OCI-M2 (cell line): ENCODE results near the gene MTOR.
"Not testable (repeated sequence)": the region's sequence is repeated elsewhere in the genome, so short reads cannot be mapped to it uniquely, and the experiment has no call there.

Experiments used
- DNase-seq: peaks from one replicate; lab custom pipeline; 2025; ENCODE audit not compliant: unreplicated experiment; lab: John Stamatoyannopoulos, UW

Gene MTOR

DNA sequence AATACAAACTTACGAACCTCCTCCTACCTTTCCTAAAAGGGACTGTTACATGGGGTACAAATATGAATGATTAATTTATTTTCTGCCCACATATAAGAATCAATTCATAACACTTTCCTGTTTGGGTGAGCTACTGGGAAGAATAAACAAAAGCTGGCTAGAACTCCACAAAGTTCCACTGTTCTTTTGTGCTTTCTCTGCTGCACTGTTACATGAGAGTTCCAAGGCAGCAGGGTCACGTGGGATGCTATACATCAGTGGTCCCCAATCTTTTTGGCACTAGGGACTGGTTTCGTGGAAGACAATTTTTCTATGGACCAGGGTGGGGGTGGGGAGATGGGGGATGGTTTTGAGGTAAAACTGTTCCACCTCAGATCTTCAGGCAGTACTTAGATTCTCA lies 75.4 kb downstream of the MTOR start:
- DNase-seq: no peak

DNA sequence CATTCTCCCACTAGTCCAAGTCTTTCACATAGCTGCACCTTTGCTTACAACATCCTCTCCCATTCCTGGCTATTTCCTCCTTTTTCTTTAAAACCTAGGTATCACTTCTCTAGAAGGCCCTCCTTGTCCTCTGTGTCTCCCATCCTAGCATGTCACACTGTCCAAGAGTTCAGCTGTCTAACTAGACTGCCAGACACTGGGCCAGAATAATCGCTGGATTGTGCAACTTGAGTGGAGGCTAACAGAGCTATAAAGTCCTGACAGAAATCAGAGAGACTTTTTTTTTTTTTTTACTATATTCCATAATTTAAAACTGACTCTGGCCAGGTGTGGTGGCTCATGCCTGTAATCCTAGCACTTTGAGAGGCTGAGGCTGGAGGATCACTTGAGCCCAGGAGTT lies 77.4 kb downstream of the MTOR start:
- DNase-seq: no peak

DNA sequence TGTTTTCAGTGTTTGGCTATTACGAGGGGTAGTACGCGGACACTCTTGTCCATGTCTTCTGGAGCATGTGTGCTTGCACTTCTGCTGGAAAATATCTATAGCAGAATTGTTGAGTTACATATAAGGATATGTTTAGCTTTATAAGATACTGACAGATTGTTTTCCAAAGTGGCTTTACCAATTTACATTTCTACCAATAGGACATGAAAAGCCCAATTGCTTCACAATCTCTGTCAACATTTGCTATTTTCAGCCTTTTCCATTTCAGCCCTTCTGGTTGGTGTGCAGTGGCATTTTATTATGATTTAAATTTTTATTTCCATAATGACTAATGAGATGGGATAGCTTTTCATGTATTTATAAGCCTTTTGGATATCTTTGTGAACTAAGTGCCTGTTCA lies 79.5 kb downstream of the MTOR start:
- no peak for DNase-seq

DNA sequence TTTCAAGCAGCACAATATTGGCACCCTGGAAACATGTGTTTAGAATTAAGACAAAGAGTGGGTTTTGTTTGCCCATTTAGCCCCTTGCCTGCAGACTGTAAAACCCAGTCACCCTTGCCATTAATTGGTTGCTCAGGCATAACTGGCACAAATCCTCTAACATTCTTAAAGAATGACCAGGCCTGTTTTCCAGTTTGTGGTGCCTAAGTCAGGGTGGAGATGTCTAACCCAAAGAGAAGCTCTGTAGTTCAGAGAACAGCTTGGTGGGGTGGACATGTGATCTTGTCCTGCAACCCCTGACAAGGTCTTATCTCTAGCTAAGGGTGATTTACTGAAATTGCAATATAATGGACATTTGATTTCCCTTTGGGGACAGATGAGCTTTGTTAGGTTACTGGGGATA lies 82.0 kb downstream of the MTOR start:
- no peak for DNase-seq

DNA sequence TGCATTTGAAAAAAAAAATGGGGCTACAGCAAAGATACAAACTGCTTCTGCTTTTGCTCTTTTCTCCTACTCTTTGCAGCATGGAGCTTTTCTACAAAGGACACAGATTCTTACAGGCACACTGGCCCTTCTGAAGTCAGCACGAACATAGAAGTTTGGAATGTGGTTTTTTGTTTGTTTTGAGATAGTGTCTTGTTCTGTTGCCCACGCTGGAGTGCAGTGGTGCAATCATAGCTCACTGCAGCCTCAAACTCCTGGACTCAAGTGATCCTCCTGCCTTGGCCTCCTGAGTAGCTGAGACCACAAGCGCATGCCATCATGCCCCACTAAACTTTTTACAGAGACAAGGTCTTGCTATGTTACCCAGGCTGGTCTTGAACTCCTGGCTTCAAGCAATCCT lies 82.6 kb downstream of the MTOR start:
- not testable (repeated sequence) for DNase-seq

DNA sequence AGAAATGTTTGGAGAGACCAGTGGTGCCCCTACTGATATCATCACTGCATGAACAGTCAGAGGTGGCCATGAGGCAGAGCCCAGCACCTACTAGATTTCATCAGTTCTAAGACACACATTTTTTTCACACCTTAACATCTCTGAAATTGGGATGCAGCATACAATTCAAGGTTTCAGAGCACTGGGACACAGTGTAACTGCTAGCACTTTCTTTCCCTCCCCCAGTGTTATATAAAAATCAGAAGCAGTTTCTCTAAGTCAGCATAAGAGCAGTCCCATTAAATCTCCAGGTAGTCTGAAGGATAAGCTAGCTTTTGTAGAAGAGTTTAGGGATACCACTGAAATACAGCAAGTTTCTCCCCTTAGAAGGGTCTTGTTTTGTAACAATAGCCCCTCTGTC lies 83.2 kb downstream of the MTOR start:
- DNase-seq: no peak

DNA sequence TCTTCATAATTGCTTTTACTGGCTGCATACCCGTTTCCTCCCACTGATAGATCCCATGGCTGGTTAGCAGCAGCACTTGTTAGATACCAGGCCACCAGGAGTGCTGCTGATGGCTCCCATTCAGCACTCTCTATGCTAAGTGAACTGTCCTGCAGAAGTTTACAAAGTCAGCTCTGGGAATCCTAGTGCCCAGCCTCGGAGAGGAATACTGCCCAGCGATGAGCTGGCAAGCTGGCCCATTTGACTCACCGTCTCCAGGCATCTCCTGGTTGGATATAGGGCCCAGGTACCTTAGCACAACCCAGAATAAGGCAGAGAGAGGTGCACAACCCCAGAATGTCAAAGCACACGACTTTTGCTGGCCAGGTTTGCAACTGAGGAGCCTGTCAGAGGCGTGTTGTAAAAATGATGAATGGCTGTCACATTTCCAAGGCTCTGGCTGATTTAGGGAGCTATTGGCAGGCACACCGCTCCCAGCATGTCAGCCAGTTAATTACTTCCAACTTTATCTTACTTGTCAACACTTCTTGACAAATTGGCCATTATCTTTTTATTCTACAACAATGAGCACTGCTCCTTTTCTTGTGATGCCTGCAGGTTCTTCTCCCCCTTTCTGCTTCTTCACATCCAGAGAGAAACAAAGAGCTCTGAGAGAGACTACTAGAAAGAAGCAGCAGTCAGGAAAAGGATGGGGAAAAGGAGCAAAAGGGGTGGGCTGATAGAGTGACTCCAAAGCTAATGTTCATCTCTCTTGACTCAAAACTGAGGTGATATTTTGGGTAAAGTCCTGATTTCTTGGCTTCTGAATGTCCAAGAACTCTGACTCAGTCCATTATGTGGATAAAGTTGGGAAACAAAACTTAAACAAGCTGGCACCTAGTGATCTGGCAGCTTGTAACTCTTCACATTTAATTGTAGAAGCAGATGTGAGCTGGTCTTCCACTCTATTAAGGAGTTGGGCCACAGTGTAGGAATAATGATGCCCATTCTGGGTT lies 84.0 kb downstream of the MTOR start:
- no peak for DNase-seq

DNA sequence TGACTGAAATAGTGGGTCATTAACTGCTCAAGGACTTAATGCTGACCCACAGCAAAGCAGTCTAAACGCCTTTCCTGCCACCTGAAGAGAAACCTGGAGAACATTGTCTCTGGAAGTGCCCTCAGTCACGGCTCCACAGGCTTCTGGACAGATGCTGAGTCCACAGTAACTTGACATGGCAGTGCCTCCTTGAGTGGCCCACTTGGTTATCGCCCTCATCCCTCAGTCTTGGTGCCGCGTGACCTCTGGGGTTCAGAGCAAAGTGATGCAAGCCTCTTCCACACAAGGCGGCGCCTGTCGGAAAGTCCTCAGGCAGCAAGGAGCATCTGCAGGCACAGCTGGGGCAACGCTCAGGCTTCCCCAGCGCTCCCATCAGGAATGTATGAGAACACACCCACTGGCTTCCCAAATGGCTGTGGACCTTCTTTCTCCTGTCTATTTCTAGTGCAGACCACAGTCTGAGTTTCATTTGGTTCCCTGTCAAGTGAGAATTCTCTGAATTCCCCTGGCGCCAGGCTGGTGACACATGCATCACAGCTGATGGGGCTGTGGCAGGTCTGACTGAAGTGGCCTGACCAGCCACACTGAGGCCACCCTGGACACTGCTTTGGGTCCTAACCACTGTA lies 86.2 kb downstream of the MTOR start:
- DNase-seq: no peak

DNA sequence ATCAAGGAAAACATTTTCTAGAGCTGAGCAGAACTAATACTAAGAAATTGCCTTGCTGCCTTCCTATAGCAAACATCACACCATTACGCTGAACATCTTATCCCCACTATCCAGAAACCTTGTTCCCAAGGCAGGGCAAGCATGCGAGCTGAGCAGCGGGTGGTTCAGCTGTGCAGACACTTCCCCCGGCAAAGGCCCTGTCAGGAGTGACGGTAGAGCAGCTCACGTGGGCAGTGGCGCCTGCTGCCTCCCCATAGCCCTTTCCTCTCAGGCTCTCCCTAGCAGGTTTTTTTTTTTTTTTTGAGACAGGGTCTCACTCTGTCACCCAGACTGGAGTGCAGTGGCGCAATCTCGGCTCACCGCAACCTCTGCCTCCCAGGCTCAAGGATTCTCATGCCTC lies 86.9 kb downstream of the MTOR start:
- no peak for DNase-seq

DNA sequence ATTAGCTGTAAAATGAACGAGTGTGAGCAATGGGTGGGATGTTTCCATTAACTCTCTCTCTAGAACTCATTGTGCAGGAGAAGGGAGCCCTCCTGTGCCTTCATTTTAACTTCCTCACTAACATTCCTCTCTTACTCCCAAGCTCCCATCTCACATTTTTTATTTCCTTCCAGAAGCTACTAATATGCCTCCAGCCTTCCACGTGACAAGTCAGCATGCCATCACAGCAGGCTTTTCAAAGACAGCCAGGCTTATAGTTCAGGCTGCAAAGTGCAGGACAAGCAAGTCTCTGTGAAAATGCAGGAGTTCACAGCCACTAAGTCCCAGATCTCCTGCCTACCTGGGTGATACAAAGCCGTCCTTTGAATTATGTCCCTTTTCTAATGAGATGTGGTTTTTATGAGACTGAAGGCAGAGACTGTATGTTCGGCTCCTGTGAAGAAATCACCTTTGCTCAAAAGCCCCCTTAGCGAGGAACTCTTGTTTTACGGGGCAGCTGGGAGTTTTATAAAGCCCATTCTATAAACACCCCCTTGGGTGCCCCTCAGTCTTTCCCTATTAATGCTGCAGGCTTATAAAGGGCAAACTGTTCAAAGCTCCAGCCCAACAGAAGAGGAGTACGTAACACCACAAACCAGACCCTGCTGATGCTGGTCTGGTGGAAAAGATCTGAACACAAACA lies 87.9 kb downstream of the MTOR start:
- no peak for DNase-seq

DNA sequence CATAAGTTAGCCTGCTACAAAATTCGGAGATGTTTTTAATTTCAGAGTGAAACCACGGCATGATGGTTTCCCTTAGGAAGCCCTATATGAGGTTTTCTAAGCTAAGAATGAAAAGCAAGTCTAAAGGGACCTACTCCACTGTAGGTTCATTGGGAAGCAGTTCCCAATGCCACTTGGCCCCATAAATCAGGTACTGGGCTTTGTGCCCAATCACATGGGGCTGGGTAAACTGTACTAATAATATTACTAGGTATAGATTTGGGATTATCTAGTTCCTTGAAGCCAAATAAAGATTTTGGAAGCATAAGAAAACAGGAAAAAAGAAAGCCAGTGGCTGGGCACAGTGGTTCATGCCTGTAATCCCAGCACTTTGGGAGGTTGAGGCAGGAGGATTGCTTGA lies 92.2 kb downstream of the MTOR start:
- no peak for DNase-seq

DNA sequence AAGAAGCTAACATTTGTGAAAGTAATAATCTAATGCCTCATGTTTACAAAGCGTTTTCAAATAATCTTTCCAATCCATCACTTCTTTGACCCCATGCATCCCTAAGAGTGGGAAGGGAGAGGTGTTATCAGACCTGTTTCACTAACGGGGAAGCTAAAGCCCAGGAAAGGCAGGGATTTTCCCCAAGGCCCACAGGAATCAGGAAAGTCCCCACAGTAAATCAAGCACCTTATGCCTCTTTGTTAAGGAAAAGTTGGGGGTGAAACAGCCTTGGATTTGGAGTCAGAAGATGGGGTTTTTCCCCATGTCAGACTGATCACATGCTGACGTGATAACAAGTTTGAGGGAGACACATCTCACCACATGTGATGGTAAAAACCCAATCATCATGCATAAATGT lies 93.1 kb downstream of the MTOR start:
- no peak for DNase-seq

DNA sequence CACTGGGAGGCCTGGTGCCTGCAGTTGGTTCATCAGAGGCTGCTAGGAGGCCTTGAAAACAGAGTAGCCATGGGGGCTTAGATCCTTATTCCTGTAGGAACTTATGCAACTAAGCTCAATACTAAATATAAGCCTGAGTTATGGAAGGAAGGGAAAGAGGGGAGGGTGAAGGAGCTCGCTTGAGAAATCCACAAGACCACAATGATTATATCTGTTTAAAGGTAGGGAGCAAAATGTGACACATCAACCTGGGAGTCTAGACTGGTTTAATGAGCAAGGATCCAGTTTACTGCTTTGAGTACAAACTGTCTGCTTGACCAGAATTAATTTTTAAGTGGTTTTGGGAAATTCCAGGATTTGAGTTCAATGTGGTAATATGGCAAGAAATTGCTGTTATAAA lies 93.6 kb downstream of the MTOR start:
- no peak for DNase-seq

DNA sequence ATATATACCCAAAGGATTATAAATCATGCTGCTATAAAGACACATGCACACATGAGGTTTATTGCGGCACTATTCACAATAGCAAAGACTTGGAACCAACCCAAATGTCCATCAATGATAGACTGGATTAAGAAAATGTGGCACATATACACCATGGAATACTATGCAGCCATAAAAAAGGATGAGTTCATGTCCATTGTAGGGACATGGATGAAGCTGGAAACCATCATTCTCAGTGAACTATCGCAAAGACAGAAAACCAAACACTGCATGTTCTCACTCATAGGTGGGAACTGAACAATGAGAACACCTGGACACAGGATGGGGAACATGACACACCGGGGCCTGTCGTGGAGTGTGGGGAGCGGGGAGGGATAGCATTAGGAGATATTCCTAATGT lies 95.6 kb downstream of the MTOR start:
- not testable (repeated sequence) for DNase-seq

DNA sequence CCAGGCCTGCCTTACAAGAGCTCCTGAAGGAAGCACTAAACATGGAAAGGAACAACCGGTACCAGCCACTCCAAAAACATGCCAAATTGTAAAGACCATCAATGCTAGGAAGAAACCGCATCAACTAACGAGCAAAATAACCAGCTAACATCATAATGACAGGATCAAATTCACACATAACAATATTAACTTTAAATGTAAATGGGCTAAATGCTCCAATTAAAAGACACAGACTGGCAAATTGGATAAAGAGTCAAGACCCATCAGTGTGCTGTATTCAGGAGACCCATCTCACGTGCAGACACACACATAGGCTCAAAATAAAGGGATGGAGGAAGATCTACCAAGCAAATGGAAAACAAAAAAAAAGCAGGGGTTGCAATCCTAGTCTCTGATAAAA lies 99.6 kb downstream of the MTOR start:
- not testable (repeated sequence) for DNase-seq

DNA sequence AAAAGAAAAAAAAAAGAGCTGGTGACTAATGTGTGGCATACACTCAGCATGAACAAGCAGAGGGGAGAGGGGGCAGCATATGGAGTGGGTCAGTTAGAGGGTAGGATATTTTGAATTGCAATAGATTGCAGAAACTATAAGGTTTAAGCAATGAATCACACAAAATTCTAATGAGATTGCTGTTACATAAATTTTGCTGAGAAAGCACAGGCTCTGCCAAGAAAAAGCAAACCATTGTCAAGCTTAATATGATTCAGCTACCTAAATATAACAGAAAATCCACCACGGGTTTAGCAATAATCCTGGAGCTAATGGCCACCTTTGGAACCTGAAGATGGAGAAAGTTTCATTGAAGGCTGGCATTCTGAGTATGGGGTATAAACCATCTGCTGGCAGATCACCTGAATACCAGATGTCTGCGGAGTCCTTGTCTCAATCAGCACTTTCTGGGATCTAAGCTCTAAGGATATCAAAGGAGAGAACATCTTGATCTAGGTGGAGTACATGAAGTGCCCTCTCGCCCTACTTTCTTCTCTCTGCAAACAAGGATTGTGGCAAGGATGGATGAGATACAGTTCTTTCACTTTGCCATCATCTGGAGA lies 103.5 kb downstream of the MTOR start:
- no peak for DNase-seq

DNA sequence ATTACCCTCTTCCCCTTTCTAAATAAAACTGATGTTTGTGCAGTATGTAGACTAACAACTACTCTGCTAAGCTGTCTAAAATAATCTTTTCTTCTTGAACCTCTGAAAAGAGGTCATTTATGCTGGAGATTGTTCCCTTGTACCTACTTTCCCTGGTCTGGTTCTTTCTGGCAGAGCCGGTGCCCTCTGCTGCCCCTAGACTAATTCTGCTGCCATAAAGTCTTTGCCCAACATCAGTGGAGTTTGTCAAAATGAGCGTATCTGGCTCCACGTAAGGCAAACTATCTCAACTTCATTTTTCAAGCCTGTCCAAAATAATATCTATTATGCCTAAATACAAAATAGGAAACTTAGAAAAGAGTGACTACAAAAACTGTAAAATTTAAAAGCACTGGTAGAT lies 104.1 kb downstream of the MTOR start:
- DNase-seq: no peak

DNA sequence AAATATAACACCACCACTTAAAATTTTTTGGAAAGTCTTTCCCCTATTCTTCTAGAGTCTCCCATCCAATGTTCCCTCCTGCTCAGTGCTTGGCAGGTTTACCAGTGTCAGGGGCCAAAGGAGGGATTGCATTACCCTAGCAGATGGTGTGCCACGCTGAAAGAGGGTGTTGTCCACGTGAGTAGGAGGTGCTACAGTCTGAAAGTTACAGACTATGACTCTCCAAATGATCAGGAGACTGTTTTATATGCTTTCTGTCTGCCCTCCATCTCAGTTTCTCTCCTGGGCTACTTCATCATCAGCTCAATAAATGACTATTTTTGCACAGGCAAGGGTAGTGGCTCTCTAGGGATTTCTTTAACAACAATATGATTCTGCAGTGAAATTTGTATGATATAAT lies 104.5 kb downstream of the MTOR start:
- DNase-seq: no peak

DNA sequence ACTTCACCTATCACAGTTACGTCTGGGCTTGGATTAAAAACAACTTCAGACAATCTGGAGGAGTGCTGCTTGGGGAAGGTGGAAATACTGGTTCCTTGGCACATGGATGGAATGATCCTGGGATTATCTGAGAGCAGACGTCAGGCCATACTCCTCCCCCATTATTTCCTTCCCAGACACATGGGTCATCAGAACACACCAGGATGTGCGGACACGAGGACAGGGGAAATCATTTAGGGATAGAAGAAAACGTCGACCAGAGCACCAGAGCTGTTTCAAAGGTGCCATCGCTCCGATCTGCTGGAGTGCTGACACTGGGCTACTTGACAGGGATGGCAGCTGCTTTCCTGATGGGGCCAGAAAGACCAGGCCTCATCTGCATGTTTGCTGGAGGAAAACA lies 105.0 kb downstream of the MTOR start:
- DNase-seq: no peak

DNA sequence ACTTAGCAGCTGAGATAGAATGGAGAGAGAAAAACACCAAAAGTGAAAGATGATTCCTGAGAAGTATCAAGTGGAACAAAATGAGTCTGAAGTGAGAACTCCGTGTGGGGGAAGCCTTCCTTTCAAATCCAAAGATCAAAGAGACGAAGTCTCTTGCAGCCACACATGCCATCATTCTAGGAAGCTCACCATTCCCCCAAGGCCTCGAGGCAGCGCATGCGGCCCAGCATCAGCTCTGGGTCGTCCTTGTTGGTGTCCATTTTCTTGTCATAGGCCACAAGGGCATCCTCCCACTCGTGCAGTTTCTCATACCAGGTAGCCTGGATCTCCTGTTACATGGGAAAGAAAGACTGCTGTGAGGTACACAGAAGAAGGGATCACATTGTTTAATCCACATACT lies 105.4 kb downstream of the MTOR start:
- no peak for DNase-seq

DNA sequence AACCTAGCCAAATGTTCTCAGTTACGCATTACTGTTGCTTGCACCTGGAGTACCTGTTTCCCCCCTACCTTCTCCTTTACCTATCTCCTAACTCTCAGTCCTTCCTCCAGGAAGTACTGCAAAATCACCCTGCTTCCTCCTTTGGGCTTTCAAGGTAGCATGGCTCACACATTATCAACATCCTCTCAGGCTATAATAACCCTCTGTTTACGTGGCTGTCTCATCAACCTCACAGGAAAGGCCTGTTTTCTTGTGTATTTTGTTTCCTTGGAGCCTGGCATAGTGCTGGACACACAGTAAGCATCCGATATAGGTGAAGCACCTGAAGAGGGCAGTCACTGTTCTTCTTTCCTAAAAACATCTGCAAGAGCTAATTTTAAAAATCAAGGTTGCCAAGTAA lies 105.9 kb downstream of the MTOR start:
- DNase-seq: no peak

DNA sequence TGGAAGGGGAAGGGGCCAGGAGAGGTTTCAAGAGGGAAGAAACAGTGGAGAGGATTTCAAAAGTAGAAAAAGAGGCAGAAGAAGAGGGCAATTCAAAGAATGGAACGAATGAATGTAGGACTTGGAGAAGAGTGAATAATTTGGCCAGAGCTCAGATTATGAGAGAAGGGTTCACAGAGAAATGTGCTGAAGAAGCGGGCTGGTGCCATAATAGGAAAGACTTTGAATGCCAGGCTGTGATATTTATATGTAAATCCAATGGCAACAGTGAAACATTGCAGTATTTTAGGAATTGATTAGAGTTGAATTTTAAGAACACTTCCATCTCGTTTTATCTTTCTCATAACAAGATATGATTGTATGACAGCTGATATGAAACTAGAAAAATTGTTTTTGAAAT lies 109.2 kb downstream of the MTOR start:
- no peak for DNase-seq
